ENCODE measurements around the gene TKFC.

- no peak for TF ChIP-seq EP300 (IDR thresholded peaks at IDR 0.05)
- TF ChIP-seq, protein P1, sequence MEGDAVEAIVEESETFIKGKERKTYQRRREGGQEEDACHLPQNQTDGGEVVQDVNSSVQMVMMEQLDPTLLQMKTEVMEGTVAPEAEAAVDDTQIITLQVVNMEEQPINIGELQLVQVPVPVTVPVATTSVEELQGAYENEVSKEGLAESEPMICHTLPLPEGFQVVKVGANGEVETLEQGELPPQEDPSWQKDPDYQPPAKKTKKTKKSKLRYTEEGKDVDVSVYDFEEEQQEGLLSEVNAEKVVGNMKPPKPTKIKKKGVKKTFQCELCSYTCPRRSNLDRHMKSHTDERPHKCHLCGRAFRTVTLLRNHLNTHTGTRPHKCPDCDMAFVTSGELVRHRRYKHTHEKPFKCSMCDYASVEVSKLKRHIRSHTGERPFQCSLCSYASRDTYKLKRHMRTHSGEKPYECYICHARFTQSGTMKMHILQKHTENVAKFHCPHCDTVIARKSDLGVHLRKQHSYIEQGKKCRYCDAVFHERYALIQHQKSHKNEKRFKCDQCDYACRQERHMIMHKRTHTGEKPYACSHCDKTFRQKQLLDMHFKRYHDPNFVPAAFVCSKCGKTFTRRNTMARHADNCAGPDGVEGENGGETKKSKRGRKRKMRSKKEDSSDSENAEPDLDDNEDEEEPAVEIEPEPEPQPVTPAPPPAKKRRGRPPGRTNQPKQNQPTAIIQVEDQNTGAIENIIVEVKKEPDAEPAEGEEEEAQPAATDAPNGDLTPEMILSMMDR (IDR thresholded peaks at IDR 0.05): peak in 1 of 4 experiments; percentile 11
These were observed 28.9 kb downstream of the TKFC start, which contains the start of the genes CYB561A3 and TMEM138 for GRCh38 chr11:61361741-61362541.
